Bronchial epithelial cell (primary cell): ENCODE data around the gene MLNR. TPM values are rescaled to one million over a fixed set of nuclear protein-coding genes. Genes with fewer than 3 reads are reported as not detected.

Experiments
- DNase-seq: peaks from one replicate; pipeline ENCODE4 v3.0.0-alpha.2; 2010; ENCODE audit warnings: low read depth
- FAIRE-seq: peaks from 2 replicates; lab custom pipeline; 2011; peaks lifted over from hg19 to GRCh38; lab: Jason Lieb, UNC
- H3K27me3 ChIP-seq: 2 replicates; pipeline ENCODE4 v1.5.1; 2011; ENCODE audit warnings: low read length; ENCODE audit not compliant: control insufficient read depth, insufficient read depth
- H3K36me3 ChIP-seq: 2 replicates; pipeline ENCODE4 v1.5.1; 2011; ENCODE audit warnings: low read length; ENCODE audit not compliant: control insufficient read depth, insufficient read depth
- H3K4me3 ChIP-seq: 2 replicates; pipeline ENCODE4 v1.5.1; 2011; ENCODE audit warnings: mild to moderate bottlenecking, low read depth, low read length, control low read depth
- total RNA-seq: library from RNA; depleted of rRNA; stranded (reverse); fragments of >200 nt; gene quantifications from 2 replicates; pipeline ENCODE4 v1.2.1, GENCODE V29; 2014
- TF ChIP-seq, protein P1 (sequence below): IDR thresholded peaks from 2 replicates; pipeline ENCODE4 v1.5.1; 2011; ENCODE audit warnings: mild to moderate bottlenecking, moderate library complexity, low read length, control low read depth, inconsistent platforms; ENCODE audit not compliant: insufficient read depth, severe bottlenecking

The MLNR gene
- total RNA-seq, 1 donor from 2014 or later, result not detected

GRCh38 chr13:49219647-49220035 lies 497 bp upstream of the MLNR start:
- DNase-seq (no peak), FAIRE-seq (no peak)
- peak overlapping the region; percentile 11 for H3K4me3 ChIP-seq
- no peaks in the 10 kb centered on the region for H3K36me3 ChIP-seq
- TF ChIP-seq, protein P1, sequence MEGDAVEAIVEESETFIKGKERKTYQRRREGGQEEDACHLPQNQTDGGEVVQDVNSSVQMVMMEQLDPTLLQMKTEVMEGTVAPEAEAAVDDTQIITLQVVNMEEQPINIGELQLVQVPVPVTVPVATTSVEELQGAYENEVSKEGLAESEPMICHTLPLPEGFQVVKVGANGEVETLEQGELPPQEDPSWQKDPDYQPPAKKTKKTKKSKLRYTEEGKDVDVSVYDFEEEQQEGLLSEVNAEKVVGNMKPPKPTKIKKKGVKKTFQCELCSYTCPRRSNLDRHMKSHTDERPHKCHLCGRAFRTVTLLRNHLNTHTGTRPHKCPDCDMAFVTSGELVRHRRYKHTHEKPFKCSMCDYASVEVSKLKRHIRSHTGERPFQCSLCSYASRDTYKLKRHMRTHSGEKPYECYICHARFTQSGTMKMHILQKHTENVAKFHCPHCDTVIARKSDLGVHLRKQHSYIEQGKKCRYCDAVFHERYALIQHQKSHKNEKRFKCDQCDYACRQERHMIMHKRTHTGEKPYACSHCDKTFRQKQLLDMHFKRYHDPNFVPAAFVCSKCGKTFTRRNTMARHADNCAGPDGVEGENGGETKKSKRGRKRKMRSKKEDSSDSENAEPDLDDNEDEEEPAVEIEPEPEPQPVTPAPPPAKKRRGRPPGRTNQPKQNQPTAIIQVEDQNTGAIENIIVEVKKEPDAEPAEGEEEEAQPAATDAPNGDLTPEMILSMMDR, result no peak
- peaks cover 35% of the 10 kb centered on the region for H3K27me3 ChIP-seq

- DNase-seq, result no peak
- TF ChIP-seq, protein P1, result no peak
- no peak overlapping the region for H3K4me3 ChIP-seq
- H3K36me3 ChIP-seq, result no peaks in the 10 kb centered on the region
- H3K27me3 ChIP-seq, result peaks cover 35% of the 10 kb centered on the region
- FAIRE-seq, result no peak
Observed at GRCh38 chr13:49220856-49221589, 885 bp downstream of the MLNR start.

- Histone ChIP-seq H3K27me3 (peaks cover 35% of the 10 kb centered on the region), H3K36me3 (no peaks in the 10 kb centered on the region), H3K4me3 (no peak overlapping the region)
- TF ChIP-seq, protein P1, result no peak
- FAIRE-seq, result no peak
- no peak for DNase-seq
Observed at GRCh38 chr13:49221590-49221965, 1.4 kb downstream of the MLNR start.

DNA sequence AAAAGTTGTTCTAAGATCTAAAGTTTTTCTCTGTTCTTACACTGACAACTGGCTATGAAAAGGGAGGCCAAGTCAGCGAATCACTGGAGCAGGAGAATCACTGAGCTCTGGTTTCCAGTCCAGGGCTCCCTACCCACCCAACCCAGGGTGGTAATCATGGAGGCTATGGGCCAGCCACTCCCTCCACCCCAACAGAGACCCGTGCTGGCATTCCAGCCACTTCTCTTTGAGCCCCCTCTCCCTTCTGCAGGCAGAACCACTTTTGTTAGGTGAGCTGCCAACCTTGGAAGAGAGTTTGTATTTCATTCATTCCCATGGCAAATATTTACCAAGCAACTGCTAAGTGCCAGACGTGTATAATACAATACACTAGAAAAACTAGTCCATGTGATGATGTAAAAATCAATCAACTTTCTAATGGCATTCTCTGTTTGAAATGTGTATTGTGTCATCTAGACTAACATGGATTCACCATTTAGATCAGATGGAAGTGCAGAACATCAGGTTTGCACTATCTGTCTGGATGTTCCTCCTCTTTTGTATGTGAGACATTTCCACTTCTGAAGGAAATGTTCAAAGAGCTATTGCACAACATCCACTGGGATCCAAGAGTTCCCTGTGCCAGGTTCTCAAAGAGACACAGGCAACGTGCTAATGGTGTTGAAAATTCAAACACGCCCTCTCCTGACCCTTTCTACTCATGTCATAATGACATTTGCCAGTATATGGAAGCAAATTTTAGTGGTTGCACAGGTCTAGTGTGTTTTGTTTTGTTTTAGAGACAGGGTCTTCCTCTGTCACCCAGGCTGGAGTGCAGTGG lies 5.3 kb downstream of the MLNR start:
- FAIRE-seq, result no peak
- DNase-seq, result peak; percentile 37
- H3K27me3 ChIP-seq, result peaks cover 20% of the 10 kb centered on the region

GRCh38 chr13:49226613-49227012 lies 6.5 kb downstream of the MLNR start:
- H3K36me3 ChIP-seq, result no peaks in the 10 kb centered on the region
- H3K27me3 ChIP-seq, result peaks cover 12% of the 10 kb centered on the region
- H3K4me3 ChIP-seq, result no peak overlapping the region
- DNase-seq (no peak), FAIRE-seq (no peak)
- TF ChIP-seq, protein P1, result no peak

More for the DNA sequence above, 5.3 kb downstream of the MLNR start:
- Histone ChIP-seq H3K4me3 (no peak overlapping the region), H3K36me3 (no peaks in the 10 kb centered on the region)
- TF ChIP-seq, protein P1, result no peak
